H1 (cell line): ENCODE results near the gene ABHD16B. TPM values are rescaled to one million over a fixed set of nuclear protein-coding genes. Genes with fewer than 3 reads are reported as not detected.

Source experiments
- CTCF ChIA-PET: fragments of 300-600 bp; sonication (Branson Sonifier 250); formaldehyde crosslinking; loops from one replicate; lab custom pipeline; 2021; ENCODE audit not compliant: partially characterized antibody; lab: Charles Lee
- POLR2A ChIA-PET: fragments of 300-600 bp; sonication (Branson Sonifier 250); formaldehyde crosslinking; loops from one replicate; lab custom pipeline; 2021; ENCODE audit warnings: inconsistent platforms; ENCODE audit not compliant: partially characterized antibody; lab: Charles Lee
- DNase-seq, 2 experiments: peaks; one replicate each; pipeline versions ENCODE4 v3.0.0 to v3.0.0-alpha.2; 2010 to 2022; ENCODE audit warnings: low spot score in 2 of 2, low read depth in 1 of 2, mixed read lengths in 1 of 2
- FAIRE-seq: peaks from 2 replicates; lab custom pipeline; 2011; peaks lifted over from hg19 to GRCh38; lab: Jason Lieb, UNC
- H2AFZ ChIP-seq: 2 replicates; pipeline ENCODE4 v1.8.1; 2012; ENCODE audit warnings: low read length, inconsistent platforms
- H2AK5ac ChIP-seq: 2 replicates; pipeline ENCODE4 v1.6.1; 2013; ENCODE audit warnings: low read depth, low read length
- H2BK120ac ChIP-seq: replicated peaks from 2 replicates; pipeline ENCODE3; 2013; ENCODE audit warnings: low read depth, low read length, inconsistent platforms
- H2BK12ac ChIP-seq: 2 replicates; pipeline ENCODE4 v1.6.1; 2013; ENCODE audit warnings: low read depth, low read length
- H2BK15ac ChIP-seq: 2 replicates; pipeline ENCODE4 v1.6.1; 2013; ENCODE audit warnings: low read length
- H2BK20ac ChIP-seq: 2 replicates; pipeline ENCODE4 v1.6.1; 2013; ENCODE audit warnings: low read length
- H2BK5ac ChIP-seq: 2 replicates; pipeline ENCODE4 v1.6.1; 2013; ENCODE audit warnings: low read depth, low read length
- H3K14ac ChIP-seq: 2 replicates; pipeline ENCODE4 v1.6.1; 2013; ENCODE audit warnings: inconsistent platforms; ENCODE audit not compliant: insufficient read length
- H3K18ac ChIP-seq: 2 replicates; pipeline ENCODE4 v1.6.1; 2013; ENCODE audit warnings: low read length; ENCODE audit errors: extremely low read depth
- H3K23ac ChIP-seq: 2 replicates; pipeline ENCODE4 v1.6.1; 2013; ENCODE audit warnings: inconsistent platforms; ENCODE audit not compliant: insufficient read length
- H3K23me2 ChIP-seq: 2 replicates; pipeline ENCODE4 v1.6.1; 2013; ENCODE audit warnings: low read depth, low read length
- H3K27ac ChIP-seq: 2 replicates; pipeline ENCODE4 v1.6.1; 2011; ENCODE audit warnings: low read depth, low read length, inconsistent platforms
- H3K27me3 ChIP-seq, 4 experiments: replicated peaks in 1 of 4; 1 replicate in 1 of 4; 2 replicates in 3 of 4; pipeline versions ENCODE4 v1.6.1 to v1.8.1; 2011 to 2013; ENCODE audit warnings: low read length in 3 of 4, mild to moderate bottlenecking in 3 of 4, inconsistent platforms in 2 of 4, mixed read lengths in 2 of 4, moderate library complexity in 1 of 4; ENCODE audit not compliant: control insufficient read depth in 3 of 4, insufficient read depth in 3 of 4; ENCODE audit errors: extremely low read depth in 1 of 4
- H3K36me3 ChIP-seq, 4 experiments: 2 replicates each; pipeline versions ENCODE4 v1.6.1 to v1.8.1; 2011 to 2013; ENCODE audit warnings: mild to moderate bottlenecking in 4 of 4, low read length in 3 of 4, moderate library complexity in 2 of 4, control low read depth in 1 of 4, inconsistent platforms in 1 of 4; ENCODE audit not compliant: insufficient read depth in 4 of 4, control insufficient read depth in 2 of 4
- H3K4ac ChIP-seq: replicated peaks from 2 replicates; pipeline ENCODE3; 2013; ENCODE audit warnings: low read length, low read depth, mixed read lengths, inconsistent platforms; ENCODE audit not compliant: insufficient read length
- H3K4me1 ChIP-seq, 4 experiments: replicated peaks in 1 of 4; 1 replicate in 1 of 4; 2 replicates in 3 of 4; pipeline versions ENCODE4 v1.6.1 to v1.8.1; 2011 to 2013; ENCODE audit warnings: low read length in 3 of 4, inconsistent platforms in 2 of 4, mixed read lengths in 1 of 4; ENCODE audit not compliant: insufficient read depth in 4 of 4, control insufficient read depth in 3 of 4
- H3K4me2 ChIP-seq, 2 experiments: 2 replicates each; pipeline versions ENCODE4 v1.6.1 to v1.8.1; 2011 to 2013; ENCODE audit warnings: low read depth in 2 of 2, low read length in 2 of 2, control low read depth in 1 of 2, inconsistent platforms in 1 of 2, mild to moderate bottlenecking in 1 of 2; ENCODE audit not compliant: insufficient read depth in 1 of 2
- H3K4me3 ChIP-seq, 4 experiments: fragments of 200-600, 300-600 bp in 1 of 4; sonication (generic), shearing (Covaris generic), sonication (Bioruptor Twin) in 1 of 4; 2 replicates each; pipeline versions ENCODE4 v1.5.1 to v1.8.1; 2011 to 2016; ENCODE audit warnings: low read length in 4 of 4, low read depth in 3 of 4, control low read depth in 2 of 4, inconsistent platforms in 2 of 4, mild to moderate bottlenecking in 2 of 4, mixed read lengths in 1 of 4, moderate library complexity in 1 of 4; ENCODE audit not compliant: insufficient read depth in 2 of 4; ENCODE audit errors: extremely low read depth in 1 of 4
- H3K56ac ChIP-seq: replicated peaks from 2 replicates; pipeline ENCODE3; 2013; ENCODE audit warnings: low read depth, mild to moderate bottlenecking, mixed read lengths, low read length, inconsistent platforms; ENCODE audit not compliant: insufficient read length
- H3K79me1 ChIP-seq: 2 replicates; pipeline ENCODE4 v1.6.1; 2013; ENCODE audit warnings: low read depth, low read length, control low read depth
- H3K79me2 ChIP-seq, 2 experiments: 2 replicates each; pipeline versions ENCODE4 v1.6.1 to v1.8.1; 2012 to 2013; ENCODE audit warnings: low read length in 2 of 2, mild to moderate bottlenecking in 2 of 2, inconsistent platforms in 1 of 2; ENCODE audit not compliant: insufficient read depth in 2 of 2, control insufficient read depth in 1 of 2
- H3K9ac ChIP-seq, 4 experiments: replicated peaks in 1 of 4; 1 replicate in 1 of 4; 2 replicates in 3 of 4; pipeline versions ENCODE4 v1.6.1 to v1.8.1; 2011 to 2013; ENCODE audit warnings: low read depth in 3 of 4, low read length in 3 of 4, control low read depth in 2 of 4, mild to moderate bottlenecking in 2 of 4, moderate library complexity in 2 of 4, inconsistent platforms in 1 of 4; ENCODE audit errors: extremely low read depth in 1 of 4
- H3K9me3 ChIP-seq, 2 experiments: 2 replicates each; pipeline versions ENCODE4 v1.6.1 to v1.8.1; 2012 to 2013; ENCODE audit warnings: mild to moderate bottlenecking in 2 of 2, moderate library complexity in 2 of 2, control low read depth in 1 of 2, inconsistent platforms in 1 of 2, low read depth in 1 of 2, low read length in 1 of 2, mixed read lengths in 1 of 2; ENCODE audit not compliant: insufficient read depth in 2 of 2
- H4K20me1 ChIP-seq, 2 experiments: replicated peaks in 1 of 2; 2 replicates each; pipeline versions ENCODE3 to v1.8.1; 2011 to 2013; ENCODE audit warnings: inconsistent platforms in 2 of 2, low read length in 2 of 2, mild to moderate bottlenecking in 1 of 2; ENCODE audit not compliant: insufficient read depth in 2 of 2, control insufficient read depth in 1 of 2
- H4K5ac ChIP-seq: 2 replicates; pipeline ENCODE4 v1.6.1; 2013; ENCODE audit warnings: low read length, low read depth, mixed read lengths, inconsistent platforms; ENCODE audit not compliant: insufficient read length
- H4K8ac ChIP-seq: 2 replicates; pipeline ENCODE4 v1.8.0; 2013; ENCODE audit warnings: mild to moderate bottlenecking, moderate library complexity, low read length, inconsistent platforms; ENCODE audit not compliant: insufficient read depth; ENCODE audit errors: extremely low read depth
- H4K91ac ChIP-seq: replicated peaks from 2 replicates; pipeline ENCODE3; 2013; ENCODE audit warnings: low read length, mixed read lengths, inconsistent platforms; ENCODE audit not compliant: insufficient read length
- BACH1 ChIP-seq: IDR thresholded peaks from 2 replicates; pipeline ENCODE4 v1.6.1; 2012; ENCODE audit warnings: low read length, improper control_type of control experiment
- HDAC2 ChIP-seq, 2 experiments: fragments of 300-600 bp in 1 of 2; sonication (generic) in 1 of 2; IDR thresholded peaks; 2 replicates each; pipeline ENCODE4 v1.6.1; 2011 to 2012; ENCODE audit warnings: low read depth in 2 of 2, low read length in 2 of 2, mild to moderate bottlenecking in 2 of 2, moderate library complexity in 2 of 2, borderline replicate concordance in 1 of 2, inconsistent platforms in 1 of 2
- NRF1 ChIP-seq: IDR thresholded peaks from 2 replicates; pipeline ENCODE4 v1.6.1; 2011; ENCODE audit warnings: mild to moderate bottlenecking, low read depth, low read length, improper control_type of control experiment
- SIX5 ChIP-seq: IDR thresholded peaks from 2 replicates; pipeline ENCODE4 v1.6.1; 2011; ENCODE audit warnings: mild to moderate bottlenecking, low read depth, low read length
- SP1 ChIP-seq: IDR thresholded peaks from 2 replicates; pipeline ENCODE4 v1.6.1; 2011; ENCODE audit warnings: low read depth, low read length
- WGBS, 2 experiments: shearing (Covaris generic) in 1 of 2; methylation state at CpG; one replicate each; pipeline versions ENCODE4 v1.1.6 to v1.1.7; 2013 to 2015; ENCODE audit warnings: low lambda C conversion rate in 2 of 2, mixed read lengths in 2 of 2, inconsistent platforms in 1 of 2, low coverage in 1 of 2, missing lambda C conversion rate in 1 of 2; ENCODE audit not compliant: insufficient replicate concordance in 2 of 2, insufficient coverage in 1 of 2, insufficient read length in 1 of 2; ENCODE audit errors: extremely low coverage in 1 of 2, missing lambda C conversion rate in 1 of 2; 5-methylcytosine and 5-hydroxymethylcytosine counted together
- polyA plus RNA-seq, 7 experiments: library from polyadenylated mRNA; depleted of rRNA in 3 of 7; stranded (reverse) in 5 of 7; unstranded in 2 of 7; fragments of >200 nt in 5 of 7; fragments of 200-250 nt in 2 of 7; gene quantifications; 1 replicate in 5 of 7; 2 replicates in 1 of 7; 4 replicates in 1 of 7; pipeline versions ENCODE4 v1.2.1 to v1.2.3, GENCODE V29; 2011 to 2013; ENCODE audit warnings: missing spikeins in 2 of 7, mixed read lengths in 2 of 7
- total RNA-seq: library from RNA; stranded (reverse); fragmentation: NEBNext Ultra II Directional; extraction: Animal tissue kit (Norgen Biotek cat#: 25700); gene quantifications from 2 replicates; pipeline ENCODE4 v1.2.1, GENCODE V29; 2021

Gene ABHD16B
- total and polyA plus RNA-seq, 2 of the 8 experiments (the other 6 are each of a cell fraction or from before 2014, with no cell fraction given), result not detected

DNA sequence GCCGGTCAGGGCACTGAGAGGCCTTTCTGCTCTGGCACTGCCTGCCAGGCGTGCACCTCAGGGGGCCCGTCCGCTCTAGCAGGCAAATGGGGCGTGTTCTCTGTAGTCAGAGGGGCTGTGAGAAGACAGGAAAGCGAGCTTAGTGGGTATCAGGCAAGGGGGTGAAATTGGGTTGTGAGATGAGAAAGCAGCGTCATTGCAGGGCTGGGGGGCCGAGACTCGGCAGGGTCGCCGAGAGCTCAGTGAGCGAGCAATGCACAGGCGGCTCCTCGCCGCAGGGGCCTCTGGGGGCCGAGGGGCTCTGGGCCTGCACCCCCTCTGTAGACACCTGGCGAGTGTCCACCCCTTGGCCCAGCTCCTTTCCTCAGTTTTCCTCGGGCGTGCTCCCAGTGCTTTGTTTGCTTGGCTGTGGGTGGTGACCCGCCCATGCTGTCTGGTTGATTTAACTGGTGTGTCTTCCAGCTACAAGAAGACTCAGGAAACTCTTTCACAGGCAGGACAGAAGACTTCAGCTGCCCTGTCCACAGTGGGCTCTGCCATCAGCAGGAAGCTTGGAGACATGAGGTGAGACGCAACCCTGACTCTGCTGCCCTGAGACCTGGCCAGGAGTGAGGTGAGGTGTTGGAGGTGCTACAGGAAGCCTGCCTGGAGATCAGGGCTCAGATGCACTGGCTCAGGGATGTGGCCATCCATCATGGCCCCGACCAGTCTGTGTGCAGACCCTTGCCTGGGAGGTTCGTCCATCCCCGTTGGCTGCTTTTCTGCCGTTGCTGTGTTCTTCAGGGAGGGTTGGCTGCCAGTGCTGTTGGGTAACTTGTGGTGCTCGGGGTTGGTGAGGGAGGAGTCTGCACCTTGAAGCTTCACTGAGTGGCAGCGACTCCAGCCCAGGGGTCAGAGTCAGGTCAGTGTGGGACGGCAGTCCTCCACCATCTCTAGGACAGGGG, 21.2 kb downstream of the ABHD16B start:
- H2BK12ac ChIP-seq, result no peak overlapping the region
- no peak for FAIRE-seq
- no peak overlapping the region for H3K14ac ChIP-seq
- H3K4me2 ChIP-seq, result no peak overlapping the region
- no peak overlapping the region for H3K4me3 ChIP-seq
- peaks cover 10 to 33% (median 22%) of the 10 kb centered on the region in 4 experiments for H3K36me3 ChIP-seq
- H2BK5ac ChIP-seq, result no peak overlapping the region
- H4K5ac ChIP-seq, result no peak overlapping the region
- no peak overlapping the region for H3K23ac ChIP-seq
- H2BK120ac ChIP-seq, result no peak overlapping the region
- no peak overlapping the region for H2BK15ac ChIP-seq
- no peaks in the 10 kb centered on the region for H3K23me2 ChIP-seq
- peak overlapping the region; percentile 68 for H4K8ac ChIP-seq
- H3K4me1 ChIP-seq, result no peaks in the 10 kb centered on the region
- no peak overlapping the region for H3K56ac ChIP-seq
- H3K27ac ChIP-seq, result no peak overlapping the region
- H4K91ac ChIP-seq, result no peak overlapping the region
- no peaks in the 10 kb centered on the region for H3K9me3 ChIP-seq
- H2BK20ac ChIP-seq, result no peak overlapping the region
- H3K79me2 ChIP-seq, result peaks cover 0 to 15% of the 10 kb centered on the region in 2 experiments; a peak in 1 of 4 replicates
- H2AFZ ChIP-seq, result no peak overlapping the region
- CTCF ChIA-PET, result interaction anchor here (0.7 to 4.7 kb wide), 11 partner anchors 8 to 639 kb away, joined by 3 to 18 read pairs (median 3); no protein-coding TSS in a partner anchor
- H3K27me3 ChIP-seq, result no peaks in the 10 kb centered on the region
- H4K20me1 ChIP-seq, result peaks cover 15 to 35% of the 10 kb centered on the region in 2 experiments
- no peak overlapping the region for H3K9ac ChIP-seq
- POLR2A ChIA-PET, result interaction anchor here (0.6 to 3.5 kb wide), 12 partner anchors 10 to 146 kb away, joined by 3 to 19 read pairs (median 3); partner anchors contain the start of genes DNAJC5 and TPD52L2
- no peak for DNase-seq
- peaks cover 27% of the 10 kb centered on the region for H3K79me1 ChIP-seq
- H3K18ac ChIP-seq, result no peak overlapping the region
- 97% methylated on average over 27 of the region's 28 CpGs; no CpG with 5 or more reads in 1 of the 2 experiments for WGBS, 2 experiments
- no peak overlapping the region for H3K4ac ChIP-seq
- H2AK5ac ChIP-seq, result no peak overlapping the region
- TF ChIP-seq BACH1 (no peak), HDAC2 (IDR thresholded peaks at IDR 0.05; ENCODE audit: borderline replicate concordance in 1 of 2, low read depth in 2 of 2, low read length in 2 of 2) (no peak), SIX5 (no peak), SP1 (no peak), NRF1 (no peak)
